Measurements from ENCODE around the gene PDGFRA. TPM values are rescaled to one million over a fixed set of nuclear protein-coding genes. Genes with fewer than 3 reads are reported as not detected.

PDGFRA gene
- total RNA-seq, 1 experiment from 2014 or later: 0.25 TPM

DNA sequence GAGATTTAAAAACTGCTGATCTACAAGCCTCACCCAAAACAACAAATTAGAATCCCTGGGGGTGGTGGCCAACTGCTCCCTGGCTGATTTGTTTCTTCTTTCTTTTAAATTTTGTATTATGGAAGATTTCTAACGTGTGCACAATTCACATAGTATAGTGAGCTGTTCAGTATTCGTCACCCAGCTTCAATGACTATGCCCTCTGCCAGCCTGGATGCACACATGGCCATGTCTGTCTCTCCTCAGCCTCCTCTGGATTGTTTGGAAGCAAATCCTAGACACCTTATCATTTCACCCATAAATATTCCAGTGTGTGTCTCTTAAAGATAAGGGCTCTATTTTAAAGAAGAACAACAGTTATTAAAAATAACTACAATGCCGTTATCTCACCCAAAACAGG lies 61.9 kb downstream of the PDGFRA start:
- ChIA-PET CTCF (no interaction called here), RAD21 (ENCODE audit: low non-redundant PET in 1 of 2, low total read pairs in 2 of 2, uncharacterized antibody in 2 of 2, unreplicated experiment in 2 of 2) (no interaction called here), POLR2A (no interaction called here)
- TF ChIP-seq FOSL1 (IDR thresholded peaks at IDR 0.05; ENCODE audit: low read depth) (no peak), JUND (IDR thresholded peaks at IDR 0.05) (no peak), EGR1 (IDR thresholded peaks at IDR 0.05; ENCODE audit: low read depth) (no peak), POLR2A (IDR thresholded peaks at IDR 0.05; ENCODE audit: borderline replicate concordance, extremely low read depth, insufficient read depth, insufficient read length) (no peak), CBX3 (IDR thresholded peaks at IDR 0.05; ENCODE audit: low read depth) (no peak)
- no TSS peak for BruUV-seq (replicated peaks)
- Histone ChIP-seq H3K9me3 (ENCODE audit: control insufficient read depth in 1 of 2, insufficient read depth in 1 of 2, low read depth in 1 of 2, low read length in 2 of 2) (no peaks in the 10 kb centered on the region), H3K4me1 (ENCODE audit: control insufficient read depth in 1 of 2, insufficient read depth in 2 of 2, low read length in 2 of 2) (no peaks in the 10 kb centered on the region), H3K27ac (ENCODE audit: low read depth, low read length) (no peak overlapping the region), H3K9me2 (ENCODE audit: insufficient read depth) (no peaks in the 10 kb centered on the region), H2AFZ (ENCODE audit: low read depth, low read length, poor library complexity, severe bottlenecking) (no peak overlapping the region), H3K4me3 (replicated peaks in 1 of 2; ENCODE audit: low read depth in 1 of 2, low read length in 2 of 2) (no peak overlapping the region), H3K9ac (ENCODE audit: low read length) (no peak overlapping the region), H3K79me2 (ENCODE audit: insufficient read depth, low read length) (no peaks in the 10 kb centered on the region), H4K20me1 (ENCODE audit: insufficient read depth) (no peaks in the 10 kb centered on the region), H3K27me3 (ENCODE audit: insufficient read depth, low read length) (peaks cover 21% of the 10 kb centered on the region), H3K36me3 (ENCODE audit: control insufficient read depth in 1 of 2, insufficient read depth in 2 of 2, low read length in 2 of 2) (no peaks in the 10 kb centered on the region), H3K4me2 (ENCODE audit: low read length) (no peak overlapping the region)
- ATAC-seq (no peak), DNase-seq (ENCODE audit: low read depth, low spot score) (no peak)
- intact Hi-C loops (cut with micrococcal nuclease): no loop called here

DNA sequence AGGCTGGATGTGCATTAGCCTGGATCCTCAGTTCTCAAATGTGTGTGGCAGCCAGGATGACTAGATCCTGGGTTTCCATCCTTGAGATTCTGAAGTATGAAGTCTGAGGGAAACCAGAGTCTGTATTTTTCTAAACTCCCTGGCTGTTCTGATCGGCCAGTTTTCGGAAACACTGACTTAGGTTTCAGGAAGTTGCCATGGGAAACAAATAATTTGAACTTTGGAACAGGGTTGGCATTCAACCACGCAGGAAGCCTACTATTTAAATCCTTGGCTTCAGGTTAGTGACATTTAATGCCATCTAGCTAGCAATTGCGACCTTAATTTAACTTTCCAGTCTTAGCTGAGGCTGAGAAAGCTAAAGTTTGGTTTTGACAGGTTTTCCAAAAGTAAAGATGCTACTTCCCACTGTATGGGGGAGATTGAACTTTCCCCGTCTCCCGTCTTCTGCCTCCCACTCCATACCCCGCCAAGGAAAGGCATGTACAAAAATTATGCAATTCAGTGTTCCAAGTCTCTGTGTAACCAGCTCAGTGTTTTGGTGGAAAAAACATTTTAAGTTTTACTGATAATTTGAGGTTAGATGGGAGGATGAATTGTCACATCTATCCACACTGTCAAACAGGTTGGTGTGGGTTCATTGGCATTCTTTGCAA lies 67.6 kb downstream of the PDGFRA start:
- Histone ChIP-seq H3K9me2 (ENCODE audit: insufficient read depth) (no peaks in the 10 kb centered on the region), H3K27me3 (ENCODE audit: insufficient read depth, low read length) (0 out of 2 replicates have a peak, but pooled peaks cover 6% of the 10 kb centered on the region), H3K79me2 (ENCODE audit: insufficient read depth, low read length) (no peaks in the 10 kb centered on the region), H3K9ac (ENCODE audit: low read length) (no peak overlapping the region), H2AFZ (ENCODE audit: low read depth, low read length, poor library complexity, severe bottlenecking) (no peak overlapping the region), H3K27ac (ENCODE audit: low read depth, low read length) (no peak overlapping the region), H4K20me1 (ENCODE audit: insufficient read depth) (no peaks in the 10 kb centered on the region), H3K4me2 (ENCODE audit: low read length) (no peak overlapping the region), H3K36me3 (ENCODE audit: control insufficient read depth in 1 of 2, insufficient read depth in 2 of 2, low read length in 2 of 2) (no peaks in the 10 kb centered on the region), H3K4me1 (ENCODE audit: control insufficient read depth in 1 of 2, insufficient read depth in 2 of 2, low read length in 2 of 2) (peaks cover 0 to 5% of the 10 kb centered on the region in 2 experiments; a peak in 1 of 4 replicates), H3K9me3 (ENCODE audit: control insufficient read depth in 1 of 2, insufficient read depth in 1 of 2, low read depth in 1 of 2, low read length in 2 of 2) (no peaks in the 10 kb centered on the region), H3K4me3 (replicated peaks in 1 of 2; ENCODE audit: low read depth in 1 of 2, low read length in 2 of 2) (no peak overlapping the region)
- RAD21 ChIA-PET (ENCODE audit: low non-redundant PET in 1 of 2, low total read pairs in 2 of 2, uncharacterized antibody in 2 of 2, unreplicated experiment in 2 of 2): no interaction called here
- TF ChIP-seq FOSL1 (IDR thresholded peaks at IDR 0.05; ENCODE audit: low read depth) (no peak), ZFX (IDR thresholded peaks at IDR 0.05) (no peak), EZH2 (IDR thresholded peaks at IDR 0.05) (no peak), CBX3 (IDR thresholded peaks at IDR 0.05; ENCODE audit: low read depth) (no peak), TCF7L2 (IDR thresholded peaks at IDR 0.05; ENCODE audit: borderline replicate concordance, extremely low read depth, insufficient read depth, insufficient read length) (no peak), POLR2A (IDR thresholded peaks at IDR 0.05; ENCODE audit: borderline replicate concordance, extremely low read depth, insufficient read depth, insufficient read length) (no peak), SRF (IDR thresholded peaks at IDR 0.05; ENCODE audit: low read depth) (no peak), CEBPB (IDR thresholded peaks at IDR 0.05; ENCODE audit: low read depth) (no peak), EGR1 (IDR thresholded peaks at IDR 0.05; ENCODE audit: low read depth) (no peak), POLR2AphosphoS5 (IDR thresholded peaks at IDR 0.05; ENCODE audit: low read depth, low read length) (no peak)
- TF ChIP-seq, protein P1, sequence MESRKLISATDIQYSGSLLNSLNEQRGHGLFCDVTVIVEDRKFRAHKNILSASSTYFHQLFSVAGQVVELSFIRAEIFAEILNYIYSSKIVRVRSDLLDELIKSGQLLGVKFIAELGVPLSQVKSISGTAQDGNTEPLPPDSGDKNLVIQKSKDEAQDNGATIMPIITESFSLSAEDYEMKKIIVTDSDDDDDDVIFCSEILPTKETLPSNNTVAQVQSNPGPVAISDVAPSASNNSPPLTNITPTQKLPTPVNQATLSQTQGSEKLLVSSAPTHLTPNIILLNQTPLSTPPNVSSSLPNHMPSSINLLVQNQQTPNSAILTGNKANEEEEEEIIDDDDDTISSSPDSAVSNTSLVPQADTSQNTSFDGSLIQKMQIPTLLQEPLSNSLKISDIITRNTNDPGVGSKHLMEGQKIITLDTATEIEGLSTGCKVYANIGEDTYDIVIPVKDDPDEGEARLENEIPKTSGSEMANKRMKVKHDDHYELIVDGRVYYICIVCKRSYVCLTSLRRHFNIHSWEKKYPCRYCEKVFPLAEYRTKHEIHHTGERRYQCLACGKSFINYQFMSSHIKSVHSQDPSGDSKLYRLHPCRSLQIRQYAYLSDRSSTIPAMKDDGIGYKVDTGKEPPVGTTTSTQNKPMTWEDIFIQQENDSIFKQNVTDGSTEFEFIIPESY (IDR thresholded peaks at IDR 0.05; ENCODE audit: extremely low read depth, insufficient replicate concordance, low read length): no peak
- TF ChIP-seq, protein P2, sequence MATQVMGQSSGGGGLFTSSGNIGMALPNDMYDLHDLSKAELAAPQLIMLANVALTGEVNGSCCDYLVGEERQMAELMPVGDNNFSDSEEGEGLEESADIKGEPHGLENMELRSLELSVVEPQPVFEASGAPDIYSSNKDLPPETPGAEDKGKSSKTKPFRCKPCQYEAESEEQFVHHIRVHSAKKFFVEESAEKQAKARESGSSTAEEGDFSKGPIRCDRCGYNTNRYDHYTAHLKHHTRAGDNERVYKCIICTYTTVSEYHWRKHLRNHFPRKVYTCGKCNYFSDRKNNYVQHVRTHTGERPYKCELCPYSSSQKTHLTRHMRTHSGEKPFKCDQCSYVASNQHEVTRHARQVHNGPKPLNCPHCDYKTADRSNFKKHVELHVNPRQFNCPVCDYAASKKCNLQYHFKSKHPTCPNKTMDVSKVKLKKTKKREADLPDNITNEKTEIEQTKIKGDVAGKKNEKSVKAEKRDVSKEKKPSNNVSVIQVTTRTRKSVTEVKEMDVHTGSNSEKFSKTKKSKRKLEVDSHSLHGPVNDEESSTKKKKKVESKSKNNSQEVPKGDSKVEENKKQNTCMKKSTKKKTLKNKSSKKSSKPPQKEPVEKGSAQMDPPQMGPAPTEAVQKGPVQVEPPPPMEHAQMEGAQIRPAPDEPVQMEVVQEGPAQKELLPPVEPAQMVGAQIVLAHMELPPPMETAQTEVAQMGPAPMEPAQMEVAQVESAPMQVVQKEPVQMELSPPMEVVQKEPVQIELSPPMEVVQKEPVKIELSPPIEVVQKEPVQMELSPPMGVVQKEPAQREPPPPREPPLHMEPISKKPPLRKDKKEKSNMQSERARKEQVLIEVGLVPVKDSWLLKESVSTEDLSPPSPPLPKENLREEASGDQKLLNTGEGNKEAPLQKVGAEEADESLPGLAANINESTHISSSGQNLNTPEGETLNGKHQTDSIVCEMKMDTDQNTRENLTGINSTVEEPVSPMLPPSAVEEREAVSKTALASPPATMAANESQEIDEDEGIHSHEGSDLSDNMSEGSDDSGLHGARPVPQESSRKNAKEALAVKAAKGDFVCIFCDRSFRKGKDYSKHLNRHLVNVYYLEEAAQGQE (IDR thresholded peaks at IDR 0.05; ENCODE audit: low read depth): no peak
- TF ChIP-seq, protein P3, sequence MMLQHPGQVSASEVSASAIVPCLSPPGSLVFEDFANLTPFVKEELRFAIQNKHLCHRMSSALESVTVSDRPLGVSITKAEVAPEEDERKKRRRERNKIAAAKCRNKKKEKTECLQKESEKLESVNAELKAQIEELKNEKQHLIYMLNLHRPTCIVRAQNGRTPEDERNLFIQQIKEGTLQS (IDR thresholded peaks at IDR 0.05): no peak
- TF ChIP-seq, protein P4, sequence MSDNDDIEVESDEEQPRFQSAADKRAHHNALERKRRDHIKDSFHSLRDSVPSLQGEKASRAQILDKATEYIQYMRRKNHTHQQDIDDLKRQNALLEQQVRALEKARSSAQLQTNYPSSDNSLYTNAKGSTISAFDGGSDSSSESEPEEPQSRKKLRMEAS (IDR thresholded peaks at IDR 0.05): no peak
- POLR2A ChIA-PET: no interaction called here
- CTCF ChIA-PET: no interaction called here
- intact Hi-C loops (cut with micrococcal nuclease): no loop called here
- no TSS peak for BruUV-seq (replicated peaks)
- no peak for ATAC-seq
- DNase-seq (ENCODE audit: low read depth, low spot score): no peak
